WTC11 (cell line): ENCODE results near the gene CAMK2G. TPM values are rescaled to one million over a fixed set of nuclear protein-coding genes. Genes with fewer than 3 reads are reported as not detected.

ENCODE experiments used
- ATAC-seq: fragments of 200-7000 bp; cut with Tn5 transposase; 2 replicates; pipeline ENCODE4 v1.10.0; 2021; ENCODE audit warnings: mild to moderate bottlenecking, moderate library complexity
- CTCF ChIA-PET: fragments of 300-600 bp; sonication (Branson Sonifier 250); formaldehyde crosslinking; loops from one replicate; lab custom pipeline; 2021; ENCODE audit warnings: antibody characterized with exemption; lab: Charles Lee
- POLR2A ChIA-PET: fragments of 350-600 bp; sonication (Branson Sonifier 250); formaldehyde crosslinking; loops from one replicate; lab custom pipeline; 2021; ENCODE audit warnings: antibody characterized with exemption; lab: Charles Lee
- DNase-seq: peaks from one replicate; pipeline ENCODE4 v3.0.0; 2021; ENCODE audit warnings: low spot score
- H3K27ac Mint-ChIP-seq: 2 replicates; pipeline ENCODE4 v1.8.0; 2021; ENCODE audit warnings: mixed read lengths
- H3K27me3 Mint-ChIP-seq: 2 replicates; pipeline ENCODE4 v1.8.0; 2021; ENCODE audit warnings: low read depth, mild to moderate bottlenecking, moderate library complexity, mixed read lengths
- H3K36me3 Mint-ChIP-seq: 2 replicates; pipeline ENCODE4 v1.8.0; 2021; ENCODE audit warnings: mixed read lengths
- H3K4me1 Mint-ChIP-seq: 2 replicates; pipeline ENCODE4 v1.8.0; 2022; ENCODE audit warnings: mixed read lengths
- H3K4me3 Mint-ChIP-seq: 2 replicates; pipeline ENCODE4 v1.8.0; 2021; ENCODE audit warnings: mild to moderate bottlenecking, moderate library complexity, mixed read lengths
- H3K9me3 Mint-ChIP-seq: 2 replicates; pipeline ENCODE4 v1.8.0; 2021; ENCODE audit warnings: mixed read lengths
- AFF4 ChIP-seq: sonication (generic); formaldehyde crosslinking; IDR thresholded peaks from 2 replicates; pipeline ENCODE4 v1.8.1; 2023; ENCODE audit warnings: mild to moderate bottlenecking, missing genetic modification reagents, borderline replicate concordance
- CDX4 ChIP-seq: fragments of 250-450 bp; sonication (Bioruptor Pico); IDR thresholded peaks from 2 replicates; pipeline ENCODE4 v1.9.0; 2021; ENCODE audit warnings: moderate library complexity, mild to moderate bottlenecking, inconsistent platforms, borderline replicate concordance
- CREM ChIP-seq: sonication (generic); formaldehyde crosslinking; IDR thresholded peaks from 2 replicates; pipeline ENCODE4 v1.8.1; 2022; ENCODE audit warnings: mild to moderate bottlenecking, missing genetic modification reagents, moderate library complexity
- FOXP4 ChIP-seq: sonication (generic); formaldehyde crosslinking; IDR thresholded peaks from 2 replicates; pipeline ENCODE4 v1.8.0; 2022; ENCODE audit warnings: mild to moderate bottlenecking, missing genetic modification reagents
- GABPB1 ChIP-seq: sonication (generic); formaldehyde crosslinking; IDR thresholded peaks from 2 replicates; pipeline ENCODE4 v1.8.1; 2023; ENCODE audit warnings: mild to moderate bottlenecking, missing genetic modification reagents
- ZMAT4 ChIP-seq: fragments of 250-450 bp; sonication (Bioruptor Pico); IDR thresholded peaks from 2 replicates; pipeline ENCODE4 v1.9.0; 2021; ENCODE audit warnings: mild to moderate bottlenecking
- ZNF263 ChIP-seq: sonication (generic); formaldehyde crosslinking; IDR thresholded peaks from 2 replicates; pipeline ENCODE4 v1.8.1; 2022; ENCODE audit warnings: low read depth, mild to moderate bottlenecking, moderate library complexity, missing genetic modification reagents
- ZNF425 ChIP-seq: fragments of 250-450 bp; sonication (Bioruptor Pico); conservative IDR thresholded peaks from 2 replicates; pipeline ENCODE4 v1.9.0; 2021; ENCODE audit warnings: mild to moderate bottlenecking
- ZSCAN18 ChIP-seq: fragments of 250-450 bp; sonication (Bioruptor Pico); IDR thresholded peaks from 2 replicates; pipeline ENCODE4 v2.1.2; 2022; ENCODE audit warnings: mild to moderate bottlenecking, moderate library complexity
- total RNA-seq: library from RNA; stranded (reverse); gene quantifications from 3 replicates; pipeline ENCODE4 v1.2.3, GENCODE V29; 2021

Gene CAMK2G
- total RNA-seq, 1 experiment from 2014 or later: 34.9 TPM

- peak; percentile 13; the same call in 1 of the 2 replicates for ATAC-seq
- H3K36me3 Mint-ChIP-seq: peaks cover 33% of the 10 kb centered on the region
- DNase-seq: peak; percentile 28
- H3K4me1 Mint-ChIP-seq: peaks cover 20% of the 10 kb centered on the region
- ChIA-PET CTCF (interaction anchor here (0.7 to 5.2 kb wide), 5 partner anchors 11 to 90 kb away, joined by 3 to 75 read pairs (median 4); no protein-coding TSS in a partner anchor), POLR2A (no interaction called here)
- TF ChIP-seq ZNF425 (CRISPR knock-in tag) (no peak), ZNF263 (CRISPR knock-in tag) (peak; percentile 77; the same call in 1 of the 2 replicates)
- peak overlapping the region; percentile 29 for H3K27ac Mint-ChIP-seq
- no peaks in the 10 kb centered on the region for H3K9me3 Mint-ChIP-seq
- H3K27me3 Mint-ChIP-seq: no peaks in the 10 kb centered on the region
- no peak overlapping the region for H3K4me3 Mint-ChIP-seq
Measured at GRCh38 chr10:73850863-73851461, 23.4 kb downstream of the CAMK2G start.

- DNase-seq (no peak), ATAC-seq (no peak)
- POLR2A ChIA-PET: no interaction called here
- Mint-ChIP-seq H3K4me3 (no peak overlapping the region), H3K27ac (no peak overlapping the region), H3K4me1 (peaks cover 15% of the 10 kb centered on the region), H3K9me3 (no peaks in the 10 kb centered on the region), H3K36me3 (peaks cover 35% of the 10 kb centered on the region), H3K27me3 (no peaks in the 10 kb centered on the region)
- CTCF ChIA-PET: interaction anchor here (0.6 to 5.2 kb wide), 10 partner anchors 9 to 940 kb away, joined by 3 to 75 read pairs (median 4); no protein-coding TSS in a partner anchor
- TF ChIP-seq ZSCAN18 (CRISPR knock-in tag) (no peak), GABPB1 (CRISPR knock-in tag) (no peak), CDX4 (CRISPR knock-in tag) (no peak), FOXP4 (CRISPR knock-in tag) (no peak), ZMAT4 (CRISPR knock-in tag) (no peak), ZNF425 (CRISPR knock-in tag) (no peak), AFF4 (CRISPR knock-in tag) (no peak), CREM (CRISPR knock-in tag) (no peak)
Measured at GRCh38 chr10:73850211-73850610, 24.1 kb downstream of the CAMK2G start.
